Liver (tissue), 9 donors: ENCODE measurements around the gene TSR1. TPM values are rescaled to one million over a fixed set of nuclear protein-coding genes. Genes with fewer than 3 reads are reported as not detected.

Experiments used
- DNase-seq: peaks from one replicate; pipeline ENCODE4 v3.0.0-alpha.2; 2017; ENCODE audit warnings: low spot score
- H3K27ac ChIP-seq, 2 donors: one replicate each; pipeline ENCODE4 v1.7.0; 2013; ENCODE audit warnings: inconsistent platforms in 2 of 2, low read length in 2 of 2, control low read depth in 1 of 2, low read depth in 1 of 2, mild to moderate bottlenecking in 1 of 2
- H3K27me3 ChIP-seq, 4 donors: one replicate each; pipeline versions ENCODE4 v1.6.1 to v1.7.0; 2013; ENCODE audit warnings: low read length in 3 of 4, inconsistent platforms in 1 of 4, mild to moderate bottlenecking in 1 of 4, moderate library complexity in 1 of 4; ENCODE audit not compliant: control insufficient read depth in 4 of 4, insufficient read depth in 4 of 4
- H3K36me3 ChIP-seq, 4 donors: one replicate each; pipeline versions ENCODE4 v1.6.1 to v1.7.0; 2013; ENCODE audit warnings: low read length in 3 of 4, mild to moderate bottlenecking in 3 of 4, low read depth in 1 of 4, moderate library complexity in 1 of 4; ENCODE audit not compliant: control insufficient read depth in 4 of 4, insufficient read depth in 3 of 4
- H3K4me1 ChIP-seq, 4 donors: one replicate each; pipeline versions ENCODE4 v1.6.1 to v1.7.0; 2013; ENCODE audit warnings: low read length in 3 of 4, mild to moderate bottlenecking in 3 of 4, moderate library complexity in 1 of 4; ENCODE audit not compliant: control insufficient read depth in 4 of 4, insufficient read depth in 4 of 4
- H3K4me3 ChIP-seq, 3 donors: one replicate each; pipeline versions ENCODE4 v1.6.1 to v1.7.0; 2013; ENCODE audit warnings: low read length in 3 of 3, control low read depth in 1 of 3, low read depth in 1 of 3, mild to moderate bottlenecking in 1 of 3
- H3K9ac ChIP-seq, 2 donors: one replicate each; pipeline ENCODE4 v1.7.0; 2013; ENCODE audit warnings: low read length in 2 of 2, mild to moderate bottlenecking in 2 of 2, moderate library complexity in 2 of 2, control low read depth in 1 of 2, low read depth in 1 of 2
- H3K9me3 ChIP-seq, 4 donors: one replicate each; pipeline versions ENCODE4 v1.6.1 to v1.7.0; 2013; ENCODE audit warnings: low read length in 3 of 4; ENCODE audit not compliant: control insufficient read depth in 4 of 4
- EGR1 ChIP-seq, 2 donors: IDR thresholded peaks; 2 replicates each; pipeline ENCODE4 v1.6.1; 2016 to 2018; ENCODE audit warnings: antibody characterized with exemption in 2 of 2, low read depth in 2 of 2
- FOXA2 ChIP-seq: IDR thresholded peaks from 2 replicates; pipeline ENCODE4 v1.6.1; 2016; ENCODE audit warnings: antibody characterized with exemption
- GABPA ChIP-seq, 2 donors: IDR thresholded peaks in 1 of 2; conservative IDR thresholded peaks in 1 of 2; 2 replicates each; pipeline ENCODE4 v1.6.1; 2016; ENCODE audit warnings: antibody characterized with exemption in 2 of 2, mild to moderate bottlenecking in 1 of 2, moderate library complexity in 1 of 2
- HNF4A ChIP-seq, 2 donors: conservative IDR thresholded peaks; 2 replicates each; pipeline ENCODE4 v1.6.1; 2016; ENCODE audit warnings: antibody characterized with exemption in 2 of 2, mild to moderate bottlenecking in 2 of 2
- JUND ChIP-seq, 2 donors: IDR thresholded peaks; 2 replicates each; pipeline ENCODE4 v1.6.1; 2016; ENCODE audit warnings: antibody characterized with exemption in 2 of 2
- NR2F2 ChIP-seq: IDR thresholded peaks from 2 replicates; pipeline ENCODE4 v1.6.1; 2016; ENCODE audit warnings: antibody characterized with exemption
- RXRA ChIP-seq, 2 donors: IDR thresholded peaks; 2 replicates each; pipeline ENCODE4 v1.6.1; 2017 to 2018; ENCODE audit warnings: antibody characterized with exemption in 2 of 2, mild to moderate bottlenecking in 1 of 2
- SP1 ChIP-seq: IDR thresholded peaks from 2 replicates; pipeline ENCODE4 v1.6.1; 2018; ENCODE audit warnings: antibody characterized with exemption, mild to moderate bottlenecking
- TAF1 ChIP-seq: conservative IDR thresholded peaks from 2 replicates; pipeline ENCODE4 v1.6.1; 2016; ENCODE audit warnings: antibody characterized with exemption, mild to moderate bottlenecking
- YY1 ChIP-seq: IDR thresholded peaks from 2 replicates; pipeline ENCODE4 v1.6.1; 2016; ENCODE audit warnings: antibody characterized with exemption, mild to moderate bottlenecking
- WGBS: extraction: QIAGEN DNeasy Blood & Tissue Kit; methylation state at CpG from one replicate; pipeline ENCODE4 v1.1.7; 2013; 5-methylcytosine and 5-hydroxymethylcytosine counted together
- polyA plus RNA-seq, 2 donors: library from polyadenylated mRNA; stranded (reverse) in 1 of 2; unstranded in 1 of 2; fragments of 200-250 nt in 1 of 2; fragments of >200 nt in 1 of 2; fragmentation: Nextera tagmentation in 1 of 2; extraction: Ambion mirVana in 1 of 2; gene quantifications; one replicate each; pipeline versions ENCODE4 v1.2.1 to v1.2.3, GENCODE V29; 2013 to 2015
- total RNA-seq, 2 donors: library from RNA; depleted of rRNA; stranded (reverse); fragments of >200 nt; gene quantifications; one replicate each; pipeline ENCODE4 v1.2.3, GENCODE V29; 2014
- TF ChIP-seq, protein P1 (sequence below): IDR thresholded peaks from 2 replicates; pipeline ENCODE4 v1.6.1; 2016; ENCODE audit warnings: antibody characterized with exemption
- TF ChIP-seq, protein P2 (sequence below): IDR thresholded peaks from 2 replicates; pipeline ENCODE4 v1.6.1; 2016; ENCODE audit warnings: antibody characterized with exemption
- TF ChIP-seq, protein P3 (sequence below): IDR thresholded peaks from 2 replicates; pipeline ENCODE4 v1.6.1; 2016; ENCODE audit warnings: antibody characterized with exemption, mild to moderate bottlenecking
- TF ChIP-seq, protein P4 (sequence below): fragments of 150-350 bp; IDR thresholded peaks from 2 replicates; pipeline ENCODE4 v1.5.1; 2017; ENCODE audit warnings: improper control_type of control experiment, low read depth, low read length; ENCODE audit not compliant: missing input control
- donor health status: healthy.
- donor health status: healthy.
- donor health status: healthy.
- donor health status: healthy.
- donor health status: healthy.

The TSR1 gene
- total and polyA plus RNA-seq, 4 donors = 6.5 to 27.0 (median 13.8) TPM

DNA sequence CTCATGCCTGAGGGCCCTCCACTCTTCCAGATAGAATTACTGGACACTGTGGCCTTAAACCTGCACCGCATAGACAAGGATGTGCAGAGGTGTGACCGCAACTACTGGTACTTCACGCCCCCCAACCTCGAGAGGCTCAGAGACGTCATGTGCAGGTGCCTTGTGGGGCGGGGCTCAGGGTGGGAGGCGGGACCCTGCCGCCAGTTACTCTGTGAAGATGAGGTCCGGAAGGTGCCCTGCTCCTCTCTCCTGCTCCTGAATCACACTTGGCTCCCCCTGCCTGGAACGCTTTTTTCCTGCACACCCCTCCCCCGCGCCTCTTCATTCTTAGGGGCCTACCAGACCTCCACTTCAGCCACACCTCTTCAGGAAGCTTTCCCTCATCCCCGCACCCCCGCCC is 39.9 kb upstream of the TSR1 start:
- no peak overlapping the region for H3K27ac ChIP-seq
- H3K9me3 ChIP-seq = no peaks in the 10 kb centered on the region
- no peak overlapping the region for H3K4me3 ChIP-seq
- peaks cover 0 to 4% (median 0%) of the 10 kb centered on the region in 4 donors for H3K4me1 ChIP-seq
- no peaks in the 10 kb centered on the region for H3K27me3 ChIP-seq
- H3K9ac ChIP-seq = no peak overlapping the region
- TF ChIP-seq NR2F2 (no peak), FOXA2 (no peak), HNF4A (conservative IDR thresholded peaks at IDR 0.05) (no peak), GABPA (IDR thresholded peaks at IDR 0.05 in 1 of 2, conservative IDR thresholded peaks at IDR 0.05 in 1 of 2) (no peak), RXRA (IDR thresholded peaks at IDR 0.05) (no peak), YY1 (no peak), JUND (IDR thresholded peaks at IDR 0.05) (no peak), TAF1 (no peak)
- TF ChIP-seq, protein P1, sequence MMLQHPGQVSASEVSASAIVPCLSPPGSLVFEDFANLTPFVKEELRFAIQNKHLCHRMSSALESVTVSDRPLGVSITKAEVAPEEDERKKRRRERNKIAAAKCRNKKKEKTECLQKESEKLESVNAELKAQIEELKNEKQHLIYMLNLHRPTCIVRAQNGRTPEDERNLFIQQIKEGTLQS = no peak
- TF ChIP-seq, protein P2, sequence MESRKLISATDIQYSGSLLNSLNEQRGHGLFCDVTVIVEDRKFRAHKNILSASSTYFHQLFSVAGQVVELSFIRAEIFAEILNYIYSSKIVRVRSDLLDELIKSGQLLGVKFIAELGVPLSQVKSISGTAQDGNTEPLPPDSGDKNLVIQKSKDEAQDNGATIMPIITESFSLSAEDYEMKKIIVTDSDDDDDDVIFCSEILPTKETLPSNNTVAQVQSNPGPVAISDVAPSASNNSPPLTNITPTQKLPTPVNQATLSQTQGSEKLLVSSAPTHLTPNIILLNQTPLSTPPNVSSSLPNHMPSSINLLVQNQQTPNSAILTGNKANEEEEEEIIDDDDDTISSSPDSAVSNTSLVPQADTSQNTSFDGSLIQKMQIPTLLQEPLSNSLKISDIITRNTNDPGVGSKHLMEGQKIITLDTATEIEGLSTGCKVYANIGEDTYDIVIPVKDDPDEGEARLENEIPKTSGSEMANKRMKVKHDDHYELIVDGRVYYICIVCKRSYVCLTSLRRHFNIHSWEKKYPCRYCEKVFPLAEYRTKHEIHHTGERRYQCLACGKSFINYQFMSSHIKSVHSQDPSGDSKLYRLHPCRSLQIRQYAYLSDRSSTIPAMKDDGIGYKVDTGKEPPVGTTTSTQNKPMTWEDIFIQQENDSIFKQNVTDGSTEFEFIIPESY = no peak
- 96% methylated on average over 14 of the region's 14 CpGs for WGBS
- no peak for DNase-seq
- H3K36me3 ChIP-seq = peaks cover 1 to 38% (median 6%) of the 10 kb centered on the region in 4 donors

DNA sequence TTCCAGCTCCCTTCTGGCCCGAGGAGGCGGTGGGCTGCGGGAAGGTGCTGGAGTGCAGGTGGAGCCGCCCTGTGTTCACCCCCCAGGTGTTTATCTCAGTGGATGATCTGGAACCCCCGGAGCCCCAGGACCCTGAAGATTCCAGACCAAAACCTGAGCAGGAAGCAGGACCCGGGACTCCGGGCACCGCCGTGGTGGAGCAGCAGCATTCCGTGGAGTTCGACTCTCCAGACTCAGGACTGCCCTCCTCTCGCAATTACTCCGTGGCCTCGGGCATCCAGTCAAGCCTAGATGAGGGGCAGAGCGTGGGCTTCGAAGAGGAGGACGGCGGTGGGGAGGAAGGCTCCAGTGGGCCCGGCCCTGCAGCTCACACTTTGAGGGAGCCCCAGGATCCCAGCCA is 39.1 kb upstream of the TSR1 start:
- no peaks in the 10 kb centered on the region for H3K9me3 ChIP-seq
- no peak overlapping the region for H3K27ac ChIP-seq
- WGBS = 96% methylated on average over 19 of the region's 19 CpGs
- no peak for DNase-seq
- no peak overlapping the region for H3K9ac ChIP-seq
- no peaks in the 10 kb centered on the region for H3K27me3 ChIP-seq
- H3K36me3 ChIP-seq = peaks cover 1 to 31% (median 6%) of the 10 kb centered on the region in 4 donors
- H3K4me1 ChIP-seq = peaks cover 0 to 4% (median 0%) of the 10 kb centered on the region in 4 donors
- TF ChIP-seq EGR1 (IDR thresholded peaks at IDR 0.05; ENCODE audit: low read depth in 2 of 2) (no peak), TAF1 (no peak), SP1 (no peak), YY1 (no peak), NR2F2 (no peak), FOXA2 (no peak), JUND (IDR thresholded peaks at IDR 0.05) (no peak)
- TF ChIP-seq, protein P3, sequence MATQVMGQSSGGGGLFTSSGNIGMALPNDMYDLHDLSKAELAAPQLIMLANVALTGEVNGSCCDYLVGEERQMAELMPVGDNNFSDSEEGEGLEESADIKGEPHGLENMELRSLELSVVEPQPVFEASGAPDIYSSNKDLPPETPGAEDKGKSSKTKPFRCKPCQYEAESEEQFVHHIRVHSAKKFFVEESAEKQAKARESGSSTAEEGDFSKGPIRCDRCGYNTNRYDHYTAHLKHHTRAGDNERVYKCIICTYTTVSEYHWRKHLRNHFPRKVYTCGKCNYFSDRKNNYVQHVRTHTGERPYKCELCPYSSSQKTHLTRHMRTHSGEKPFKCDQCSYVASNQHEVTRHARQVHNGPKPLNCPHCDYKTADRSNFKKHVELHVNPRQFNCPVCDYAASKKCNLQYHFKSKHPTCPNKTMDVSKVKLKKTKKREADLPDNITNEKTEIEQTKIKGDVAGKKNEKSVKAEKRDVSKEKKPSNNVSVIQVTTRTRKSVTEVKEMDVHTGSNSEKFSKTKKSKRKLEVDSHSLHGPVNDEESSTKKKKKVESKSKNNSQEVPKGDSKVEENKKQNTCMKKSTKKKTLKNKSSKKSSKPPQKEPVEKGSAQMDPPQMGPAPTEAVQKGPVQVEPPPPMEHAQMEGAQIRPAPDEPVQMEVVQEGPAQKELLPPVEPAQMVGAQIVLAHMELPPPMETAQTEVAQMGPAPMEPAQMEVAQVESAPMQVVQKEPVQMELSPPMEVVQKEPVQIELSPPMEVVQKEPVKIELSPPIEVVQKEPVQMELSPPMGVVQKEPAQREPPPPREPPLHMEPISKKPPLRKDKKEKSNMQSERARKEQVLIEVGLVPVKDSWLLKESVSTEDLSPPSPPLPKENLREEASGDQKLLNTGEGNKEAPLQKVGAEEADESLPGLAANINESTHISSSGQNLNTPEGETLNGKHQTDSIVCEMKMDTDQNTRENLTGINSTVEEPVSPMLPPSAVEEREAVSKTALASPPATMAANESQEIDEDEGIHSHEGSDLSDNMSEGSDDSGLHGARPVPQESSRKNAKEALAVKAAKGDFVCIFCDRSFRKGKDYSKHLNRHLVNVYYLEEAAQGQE = no peak
- TF ChIP-seq, protein P1 = no peak
- TF ChIP-seq, protein P4, sequence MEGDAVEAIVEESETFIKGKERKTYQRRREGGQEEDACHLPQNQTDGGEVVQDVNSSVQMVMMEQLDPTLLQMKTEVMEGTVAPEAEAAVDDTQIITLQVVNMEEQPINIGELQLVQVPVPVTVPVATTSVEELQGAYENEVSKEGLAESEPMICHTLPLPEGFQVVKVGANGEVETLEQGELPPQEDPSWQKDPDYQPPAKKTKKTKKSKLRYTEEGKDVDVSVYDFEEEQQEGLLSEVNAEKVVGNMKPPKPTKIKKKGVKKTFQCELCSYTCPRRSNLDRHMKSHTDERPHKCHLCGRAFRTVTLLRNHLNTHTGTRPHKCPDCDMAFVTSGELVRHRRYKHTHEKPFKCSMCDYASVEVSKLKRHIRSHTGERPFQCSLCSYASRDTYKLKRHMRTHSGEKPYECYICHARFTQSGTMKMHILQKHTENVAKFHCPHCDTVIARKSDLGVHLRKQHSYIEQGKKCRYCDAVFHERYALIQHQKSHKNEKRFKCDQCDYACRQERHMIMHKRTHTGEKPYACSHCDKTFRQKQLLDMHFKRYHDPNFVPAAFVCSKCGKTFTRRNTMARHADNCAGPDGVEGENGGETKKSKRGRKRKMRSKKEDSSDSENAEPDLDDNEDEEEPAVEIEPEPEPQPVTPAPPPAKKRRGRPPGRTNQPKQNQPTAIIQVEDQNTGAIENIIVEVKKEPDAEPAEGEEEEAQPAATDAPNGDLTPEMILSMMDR = no peak
- TF ChIP-seq, protein P2 = no peak
- no peak overlapping the region for H3K4me3 ChIP-seq
